HG03045 (cell line): ENCODE measurements around the gene COX7B2.

Source experiments
- ATAC-seq: cut with Tn5 transposase; IDR thresholded peaks from one replicate; pipeline ENCODE4 v1.9.1; 2021; ENCODE audit warnings: mild to moderate bottlenecking, moderate library complexity; ENCODE audit not compliant: unreplicated experiment

Gene COX7B2

DNA sequence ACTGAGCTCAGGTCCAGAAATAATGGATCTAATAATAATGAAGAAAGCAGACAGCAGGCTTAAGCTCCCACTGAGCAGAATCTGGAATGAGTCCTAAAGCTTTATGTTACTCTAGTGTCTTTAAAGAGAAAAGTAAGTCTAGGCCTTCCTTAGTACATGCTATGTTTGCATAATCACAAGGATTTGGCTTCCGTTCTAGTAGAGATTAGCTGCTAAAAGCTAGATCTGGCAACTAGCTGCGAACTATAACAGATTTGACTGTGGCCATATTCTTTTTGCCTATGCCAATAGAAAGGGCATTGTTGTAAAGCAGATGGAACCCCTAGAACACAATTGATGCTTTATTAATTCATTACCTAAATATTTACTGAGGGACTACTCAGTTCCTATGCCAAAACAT is 19.0 kb downstream of the COX7B2 start:
- ATAC-seq, result no peak

- no peak for ATAC-seq
These were observed 19.6 kb downstream of the COX7B2 start for GRCh38 chr4:46889410-46889809.

DNA sequence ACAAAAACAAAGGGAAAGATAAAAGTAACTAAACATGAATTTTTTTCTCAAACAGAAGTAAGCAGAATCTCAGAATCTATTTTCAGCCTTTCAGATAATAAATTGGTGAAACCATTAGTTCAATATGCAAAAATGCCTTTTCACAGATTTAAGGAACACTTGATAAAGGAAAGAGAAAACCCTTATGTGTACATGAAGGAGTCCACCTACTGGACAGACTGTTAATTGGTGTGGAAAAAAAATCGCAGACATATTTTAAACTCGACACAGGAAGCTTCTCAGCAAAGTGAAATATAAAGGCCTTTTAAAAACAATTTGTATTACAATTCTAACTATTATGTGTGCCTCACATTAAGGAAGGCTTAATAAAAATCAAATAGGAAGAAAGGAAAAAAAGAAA is 22.3 kb downstream of the COX7B2 start:
- no peak for ATAC-seq

DNA sequence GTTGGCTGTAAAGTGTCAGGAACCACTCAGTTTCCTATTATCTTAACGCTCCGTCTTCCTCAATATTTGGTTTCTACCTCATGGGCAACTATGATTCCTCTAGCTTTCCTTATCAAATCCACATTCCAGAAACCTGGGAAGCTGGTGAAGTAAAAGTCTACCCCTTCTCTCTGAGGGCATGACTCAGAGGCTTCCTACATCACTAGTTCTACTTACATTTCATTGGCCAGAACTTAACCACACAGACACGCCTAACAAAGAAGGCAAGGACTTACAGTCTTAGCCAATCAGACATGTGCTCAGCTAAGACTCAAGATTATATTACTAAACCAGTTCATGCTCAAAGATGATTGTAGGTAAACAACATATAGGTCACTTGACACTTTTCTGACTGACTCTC is 30.4 kb downstream of the COX7B2 start:
- no peak for ATAC-seq

DNA sequence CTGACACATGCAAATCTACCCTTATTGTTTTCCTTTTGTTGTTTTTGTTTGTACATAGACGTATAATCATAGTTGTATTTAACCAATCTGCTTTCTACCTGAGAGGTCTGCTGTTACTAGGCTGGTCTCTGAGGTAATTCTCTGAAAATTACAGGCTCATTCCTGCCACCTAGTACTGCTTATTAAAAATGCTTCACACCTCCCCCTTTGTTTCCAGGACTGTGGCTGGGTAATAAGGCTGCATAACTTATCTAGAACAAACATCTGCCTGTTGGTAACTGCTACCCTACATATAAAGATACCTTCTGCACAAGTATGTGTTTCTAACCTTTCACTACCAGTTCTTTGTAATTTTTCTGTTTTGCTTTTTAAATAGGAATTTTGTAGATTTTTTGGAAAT is 34.2 kb downstream of the COX7B2 start:
- ATAC-seq, result no peak

- ATAC-seq, result no peak
These were observed 38.6 kb downstream of the COX7B2 start for GRCh38 chr4:46870411-46870810.

DNA sequence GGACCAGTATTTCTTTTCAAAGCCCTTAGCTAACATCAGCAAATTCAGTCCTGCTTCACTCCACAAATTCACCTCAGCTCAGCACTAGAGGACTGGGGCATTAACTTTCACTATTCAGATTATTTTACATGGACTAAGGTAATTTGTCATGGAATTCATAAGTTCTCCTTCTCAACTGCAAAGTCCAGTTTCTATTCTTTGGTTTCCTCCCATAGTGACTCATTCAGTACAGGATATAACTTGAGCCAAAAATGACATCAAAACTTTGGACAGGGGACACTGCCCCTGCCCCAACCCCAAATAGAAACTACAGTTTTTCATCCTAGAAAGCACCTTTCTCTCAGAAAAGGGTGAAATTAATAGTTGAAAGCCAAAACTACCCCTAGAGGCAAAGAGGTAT is 52.7 kb downstream of the COX7B2 start:
- no peak for ATAC-seq

GRCh38 chr4:46852800-46853199 is 56.2 kb downstream of the COX7B2 start:
- ATAC-seq, result no peak

DNA sequence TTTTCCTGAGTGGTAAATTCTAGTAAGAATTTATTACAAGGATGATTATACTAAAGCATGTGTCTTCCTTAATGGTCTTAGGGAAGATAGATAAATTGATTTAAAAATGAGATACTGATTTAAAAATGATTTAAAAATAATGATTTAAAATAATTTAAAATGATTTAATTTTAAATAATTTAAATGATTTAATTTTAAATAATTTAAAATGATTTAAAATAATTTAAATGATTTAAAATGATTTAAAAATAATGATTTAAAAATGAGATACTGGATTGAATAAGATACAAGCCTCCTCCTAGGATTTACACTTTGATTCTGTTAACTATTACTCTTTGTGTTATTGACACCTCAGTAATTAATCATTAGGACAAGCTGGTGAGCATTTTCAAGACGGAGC is 59.0 kb downstream of the COX7B2 start:
- ATAC-seq, result no peak

- ATAC-seq, result no peak
These were observed 64.6 kb downstream of the COX7B2 start for GRCh38 chr4:46844325-46844917.

DNA sequence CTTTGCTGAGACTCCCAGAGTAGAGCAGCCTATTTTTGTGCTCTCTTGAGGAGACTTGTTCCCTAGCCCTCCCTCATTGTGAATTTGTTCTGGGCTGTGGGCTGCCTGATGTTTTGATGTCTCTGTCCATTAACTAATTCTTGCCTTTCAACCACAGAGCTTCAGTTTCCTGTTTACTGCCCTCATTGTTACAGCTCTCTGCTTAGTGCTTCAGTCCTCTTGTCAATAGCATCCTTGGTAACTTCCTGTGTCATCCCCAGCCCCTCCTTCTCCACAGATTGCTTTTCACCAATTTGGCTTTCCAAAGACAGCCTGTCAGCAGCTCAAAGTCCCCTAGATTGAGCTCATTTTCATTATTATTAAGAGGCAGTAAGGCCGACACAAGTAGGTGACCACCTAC is 69.9 kb downstream of the COX7B2 start:
- ATAC-seq, result no peak

- ATAC-seq, result no peak
These were observed 71.4 kb downstream of the COX7B2 start for GRCh38 chr4:46837639-46838038.

DNA sequence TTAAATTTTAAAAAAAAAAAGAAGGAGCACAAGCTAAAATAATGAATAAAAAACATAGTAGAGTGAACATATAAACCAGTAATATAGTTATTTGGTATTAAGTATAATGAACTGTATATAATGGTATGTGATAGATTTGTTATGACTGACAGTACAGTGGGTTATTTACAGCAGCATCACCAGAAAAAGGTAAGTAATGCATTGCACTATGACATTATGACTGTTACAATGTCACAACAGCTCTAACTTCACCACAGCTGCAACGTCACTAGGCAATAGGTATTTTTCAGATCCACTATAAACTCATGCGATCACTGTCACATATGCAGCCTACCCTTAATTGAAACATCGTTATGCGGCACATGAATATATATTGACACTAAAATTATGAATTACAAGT is 72.5 kb downstream of the COX7B2 start:
- ATAC-seq, result no peak

- ATAC-seq, result no peak
These were observed 78.0 kb downstream of the COX7B2 start for GRCh38 chr4:46830971-46831454.

DNA sequence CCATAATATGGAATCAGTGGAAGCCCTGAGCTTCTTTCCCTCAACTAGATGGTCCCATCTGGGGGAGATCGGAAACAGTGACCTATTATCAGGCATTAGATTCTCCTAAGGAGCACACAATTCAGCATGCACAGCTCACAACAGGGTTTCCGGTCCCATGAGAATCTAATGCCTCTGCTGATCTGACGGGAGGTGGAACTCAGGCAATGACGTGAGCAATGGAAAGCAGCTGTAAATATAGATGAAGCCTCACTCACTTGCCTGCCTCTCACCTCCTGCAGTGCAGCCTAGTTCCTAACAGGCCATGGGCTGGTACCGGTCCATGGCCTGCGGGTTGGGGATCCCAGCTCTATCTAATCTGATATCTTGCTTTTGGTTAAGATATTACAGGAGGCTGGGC is 88.9 kb downstream of the COX7B2 start:
- ATAC-seq, result no peak

- ATAC-seq, result no peak
These were observed 90.0 kb downstream of the COX7B2 start for GRCh38 chr4:46819095-46819494.

DNA sequence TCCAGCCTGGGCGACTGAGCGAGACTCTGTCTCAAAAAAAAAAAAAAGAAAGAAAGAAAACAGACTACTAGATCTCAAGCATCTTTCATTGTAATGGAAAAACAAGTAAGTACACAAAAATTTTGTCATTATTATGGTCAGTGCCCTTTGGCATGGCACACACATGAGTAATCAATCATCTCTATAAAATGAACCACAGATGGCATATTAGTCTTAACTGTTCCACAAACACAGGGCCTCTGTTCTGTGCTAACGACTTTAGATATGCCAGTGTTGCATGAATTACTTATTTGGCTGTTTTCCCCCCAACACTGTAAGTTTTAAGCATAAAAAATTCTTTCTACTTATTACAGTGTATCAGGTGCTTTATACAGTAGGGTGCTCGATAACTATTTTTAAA is 90.4 kb downstream of the COX7B2 start:
- no peak for ATAC-seq

DNA sequence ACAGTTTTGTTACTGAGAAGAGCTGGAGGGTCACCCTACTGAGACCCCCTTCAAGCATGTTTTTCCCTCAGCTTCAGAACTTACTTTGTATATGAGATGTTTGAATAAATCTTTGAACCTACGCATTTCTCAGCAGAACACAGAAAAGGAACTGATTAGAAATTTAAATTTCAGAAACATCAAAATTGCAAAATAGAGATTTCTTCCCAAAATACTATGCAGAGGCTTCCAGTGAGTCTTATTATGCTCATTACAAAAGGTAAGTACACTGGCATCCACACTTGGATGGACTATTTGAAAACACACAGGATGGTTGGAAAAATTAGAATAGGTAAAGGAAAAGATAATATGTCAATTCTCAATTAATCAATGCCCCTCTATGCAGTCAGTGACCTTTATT is 91.2 kb downstream of the COX7B2 start:
- no peak for ATAC-seq

DNA sequence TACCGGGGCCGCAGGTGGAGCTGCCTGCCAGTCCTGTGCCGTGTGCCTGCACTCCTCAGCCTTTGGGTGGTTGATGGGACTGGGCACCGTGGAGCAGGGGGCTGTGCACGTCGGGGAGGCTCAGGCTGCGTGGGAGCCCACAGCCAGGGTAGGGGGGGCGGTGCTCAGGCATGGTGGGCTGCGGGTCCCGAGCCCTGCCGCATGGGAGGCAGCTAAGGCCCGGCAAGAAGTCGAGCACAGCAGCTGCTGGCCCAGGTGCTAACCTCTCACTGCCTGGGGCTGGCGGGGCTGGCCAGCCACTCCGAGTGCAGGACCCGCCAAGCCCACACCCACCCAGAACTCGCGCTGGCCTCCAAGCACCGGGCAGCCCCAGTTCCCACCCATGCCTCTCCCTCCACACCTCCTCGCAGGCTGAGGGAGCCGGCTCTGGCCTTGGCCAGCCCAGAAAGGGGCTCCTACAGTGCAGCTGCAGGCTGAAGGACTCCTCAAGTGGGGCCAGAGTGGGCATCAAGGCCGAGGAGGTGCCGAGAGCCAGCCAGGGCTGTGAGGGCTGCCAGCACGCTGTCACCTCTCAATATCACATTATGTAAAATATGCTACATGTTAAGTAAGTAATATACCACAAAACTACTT is 104.1 kb downstream of the COX7B2 start:
- no peak for ATAC-seq

DNA sequence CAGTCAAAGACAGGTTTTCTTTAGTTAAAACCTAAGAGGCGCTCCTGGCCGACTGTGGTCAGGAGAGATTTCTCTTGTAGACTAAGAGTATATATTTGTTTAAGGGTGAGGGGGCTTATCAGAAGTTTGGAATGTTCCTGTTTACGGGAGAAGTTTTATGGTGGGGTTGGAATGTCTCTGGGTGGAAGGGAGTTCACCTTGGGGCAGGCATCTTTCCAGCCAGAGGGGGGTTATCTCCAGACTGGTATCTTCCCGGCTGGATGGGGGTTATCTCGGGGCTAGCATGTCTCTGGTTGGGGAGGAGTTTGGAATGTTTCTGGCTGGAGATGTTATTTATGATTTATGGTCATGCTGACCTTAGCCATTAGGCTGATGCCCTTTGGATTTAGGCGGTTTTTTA is 116.0 kb downstream of the COX7B2 start:
- no peak for ATAC-seq

GRCh38 chr4:46781434-46782092 is 127.5 kb downstream of the COX7B2 start:
- ATAC-seq, result no peak

DNA sequence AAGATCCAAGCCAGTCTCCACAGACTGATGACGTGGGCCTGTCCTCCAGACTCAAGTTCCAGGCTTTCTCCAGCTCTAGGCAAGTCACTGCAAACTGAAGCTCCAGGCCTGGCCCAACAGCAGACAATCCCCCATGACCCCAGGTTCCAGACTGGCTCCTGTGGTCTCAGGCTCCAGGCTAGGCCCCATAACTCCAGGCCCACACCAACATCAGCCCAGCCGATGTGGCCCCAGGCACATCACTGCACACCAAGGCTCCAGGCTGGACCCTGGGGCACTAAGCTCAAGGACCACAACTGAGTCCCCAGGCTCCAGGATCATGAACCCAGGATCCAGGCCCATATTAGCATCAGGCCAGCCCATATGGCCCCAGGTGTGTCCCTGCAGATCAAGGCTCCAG is 143.6 kb downstream of the COX7B2 start:
- no peak for ATAC-seq
